K562 (cell line): ENCODE results near the gene ZPR1. TPM values are rescaled to one million over a fixed set of nuclear protein-coding genes. Genes with fewer than 3 reads are reported as not detected.

Source experiments
- ATAC-seq: fragments of 200-7000 bp; cut with Tn5 transposase; 3 replicates; pipeline ENCODE4 v1.9.1; 2020; ENCODE audit warnings: moderate library complexity
- BruUV-seq: library from RNA; stranded (reverse); fragments of 400-500 nt; replicated peaks from 2 replicates; lab custom pipeline; 2021; lab: Mats Ljungman, UMichigan
- CTCF ChIA-PET: fragments of 300-600 bp; formaldehyde crosslinking; extraction: SDS; loops from one replicate; lab custom pipeline; 2021; ENCODE audit warnings: low intra/inter-chr PET ratio; lab: Yijun Ruan, JAX
- POLR2A ChIA-PET: fragments of 300-600, 350-650 bp; sonication (Branson Sonifier 250); formaldehyde crosslinking; extraction: SDS; loops from one replicate; lab custom pipeline; 2021; ENCODE audit warnings: antibody characterized with exemption, inconsistent platforms; lab: Yijun Ruan, JAX
- DNase-seq, 4 experiments: peaks; one replicate each; pipeline versions ENCODE4 v3.0.0 to v3.0.0-alpha.2; 2011 to 2018; ENCODE audit warnings: low spot score in 3 of 4, mixed read lengths in 3 of 4; ENCODE audit errors: extremely low read depth in 1 of 4
- FAIRE-seq: peaks from 2 replicates; lab custom pipeline; 2011; peaks lifted over from hg19 to GRCh38; lab: Jason Lieb, UNC
- H2AFZ ChIP-seq: 2 replicates; pipeline ENCODE4 v1.6.0; 2011; ENCODE audit warnings: low read depth, low read length, control low read depth, inconsistent platforms
- H3K27ac ChIP-seq: fragments of 200-600 bp; 3 replicates; pipeline ENCODE4 v1.8.0; 2011; ENCODE audit warnings: low read depth, mild to moderate bottlenecking, control low read depth, inconsistent platforms, low read length, moderate library complexity, mixed read lengths; ENCODE audit errors: extremely low read depth
- H3K27me3 ChIP-seq, 2 experiments: fragments of 300-600 bp in 1 of 2; 2 replicates in 1 of 2; 3 replicates in 1 of 2; pipeline versions ENCODE4 v1.6.0 to v1.8.0; 2011; ENCODE audit warnings: inconsistent platforms in 2 of 2, low read length in 2 of 2, mild to moderate bottlenecking in 1 of 2, mixed read lengths in 1 of 2, moderate library complexity in 1 of 2; ENCODE audit not compliant: control insufficient read depth in 2 of 2, insufficient read depth in 2 of 2
- H3K36me3 ChIP-seq: fragments of 300-600 bp; 3 replicates; pipeline ENCODE4 v1.8.0; 2011; ENCODE audit warnings: mild to moderate bottlenecking, low read length, inconsistent platforms; ENCODE audit not compliant: control insufficient read depth, insufficient read depth
- H3K4me1 ChIP-seq, 2 experiments: fragments of 200-600 bp in 1 of 2; replicated peaks in 1 of 2; 2 replicates in 1 of 2; 3 replicates in 1 of 2; pipeline versions ENCODE4 v1.5.1 to v1.8.0; 2011; ENCODE audit warnings: inconsistent platforms in 2 of 2, low read length in 2 of 2, mild to moderate bottlenecking in 1 of 2, mixed read lengths in 1 of 2, moderate library complexity in 1 of 2; ENCODE audit not compliant: control insufficient read depth in 2 of 2, insufficient read depth in 2 of 2
- H3K4me2 ChIP-seq: 2 replicates; pipeline ENCODE4 v1.6.1; 2011; ENCODE audit warnings: low read length, control low read depth, inconsistent platforms, mixed read lengths; ENCODE audit not compliant: insufficient read depth
- H3K4me3 ChIP-seq: fragments of 200-600 bp; sonication (generic), shearing (Covaris generic); 2 replicates; pipeline ENCODE4 v1.5.1; 2016; ENCODE audit warnings: control low read depth, inconsistent platforms
- H3K79me2 ChIP-seq: fragments of 200-600 bp; 3 replicates; pipeline ENCODE4 v1.8.0; 2011; ENCODE audit warnings: low read length, inconsistent platforms; ENCODE audit not compliant: control insufficient read depth, insufficient read depth
- H3K9ac ChIP-seq, 2 experiments: 2 replicates each; pipeline versions ENCODE4 v1.6.0 to v1.6.1; 2011; ENCODE audit warnings: low read depth in 2 of 2, low read length in 2 of 2, control low read depth in 1 of 2, inconsistent platforms in 1 of 2, mild to moderate bottlenecking in 1 of 2, mixed read lengths in 1 of 2; ENCODE audit not compliant: insufficient read depth in 1 of 2
- H3K9me1 ChIP-seq: one replicate; pipeline ENCODE4 v1.6.0; 2011; ENCODE audit warnings: inconsistent platforms, mild to moderate bottlenecking, low read length, moderate library complexity; ENCODE audit not compliant: control insufficient read depth, insufficient read depth
- H3K9me3 ChIP-seq: replicated peaks from 2 replicates; pipeline ENCODE4 v1.5.1; 2011; ENCODE audit warnings: low read depth, low read length, inconsistent platforms; ENCODE audit not compliant: control insufficient read depth, insufficient read depth
- H4K20me1 ChIP-seq: replicated peaks from 2 replicates; pipeline ENCODE4 v1.6.1; 2011; ENCODE audit warnings: low read length, inconsistent platforms, mixed read lengths; ENCODE audit not compliant: control insufficient read depth, insufficient read depth
- FOSL1 ChIP-seq: fragments of 200-800 bp; sonication (Bioruptor generic); conservative IDR thresholded peaks from 2 replicates; pipeline ENCODE4 v1.6.1; 2016; ENCODE audit warnings: missing genetic modification characterization, missing compliant biosample characterization
- RBM25 ChIP-seq: fragments of 200-400 bp; formaldehyde crosslinking; IDR thresholded peaks from 2 replicates; pipeline ENCODE4 v1.6.1; 2018; ENCODE audit warnings: low read length, low read depth, moderate library complexity; ENCODE audit not compliant: severe bottlenecking
- SAFB2 ChIP-seq: fragments of 200-400 bp; formaldehyde crosslinking; IDR thresholded peaks from 2 replicates; pipeline ENCODE4 v1.6.1; 2018; ENCODE audit warnings: borderline replicate concordance, low read length, low read depth, moderate library complexity; ENCODE audit not compliant: severe bottlenecking
- SREBF1 ChIP-seq: fragments of 150-350 bp; IDR thresholded peaks from 2 replicates; pipeline ENCODE4 v1.6.1; 2014; ENCODE audit warnings: antibody characterized with exemption, low read depth, low read length, borderline replicate concordance
- SREBF2 ChIP-seq: sonication (generic); formaldehyde crosslinking; IDR thresholded peaks from 2 replicates; pipeline ENCODE4 v1.4.0; 2020; ENCODE audit warnings: mild to moderate bottlenecking, missing genetic modification reagents
- TAF1 ChIP-seq: IDR thresholded peaks from 2 replicates; pipeline ENCODE4 v1.6.1; 2011; ENCODE audit warnings: mild to moderate bottlenecking, low read length, moderate library complexity; ENCODE audit not compliant: insufficient read depth, control insufficient read depth, severe bottlenecking; ENCODE audit errors: extremely low read depth
- ZFPM2 ChIP-seq: fragments of 250-450 bp; sonication (Bioruptor Pico); IDR thresholded peaks from 2 replicates; pipeline ENCODE4 v1.5.1; 2022; ENCODE audit warnings: mild to moderate bottlenecking
- ZNF354B ChIP-seq: fragments of 250-450 bp; sonication (Bioruptor Pico); IDR thresholded peaks from 2 replicates; pipeline ENCODE4 v1.4.0; 2020
- ZNF707 ChIP-seq: fragments of 250-450 bp; sonication (Bioruptor Pico); conservative IDR thresholded peaks from 2 replicates; pipeline ENCODE4 v1.8.0; 2022; ENCODE audit warnings: inconsistent platforms, mild to moderate bottlenecking, moderate library complexity
- WGBS: fragments of 100-300 bp; shearing (Covaris generic); methylation state at CpG from one replicate; pipeline ENCODE4 v1.1.6; 2016; ENCODE audit warnings: low coverage, mixed read lengths; ENCODE audit not compliant: insufficient coverage; ENCODE audit errors: missing lambda C conversion rate; 5-methylcytosine and 5-hydroxymethylcytosine counted together
- in situ Hi-C: fragments of 300-500 bp; cut with MboI; formaldehyde crosslinking; loops from 4 replicates; pipeline ENCODE4 v1.15.0; 2018; ENCODE audit warnings: inconsistent platforms, mixed read lengths
- intact Hi-C: fragments of 100-400 bp; cut with micrococcal nuclease; formaldehyde crosslinking; loops from 2 replicates; pipeline ENCODE4 v1.14.2; 2022
- polyA plus RNA-seq, 8 experiments: library from polyadenylated mRNA; depleted of rRNA in 4 of 8; stranded (reverse) in 5 of 8; unstranded in 3 of 8; fragments of >200 nt; fragmentation: Nextera tagmentation in 2 of 8; fragmentation: Illumina TruSeq in 1 of 8; extraction: Ambion mirVana in 2 of 8; extraction: Trizol in 1 of 8; gene quantifications; 2 replicates each; pipeline versions ENCODE4 v1.2.1 to v1.2.3, GENCODE V29; 2011 to 2014; ENCODE audit warnings: inconsistent platforms in 1 of 8, missing spikeins in 1 of 8
- total RNA-seq, 7 experiments: library from RNA; depleted of rRNA in 6 of 7; stranded (reverse); fragments of >200 nt in 6 of 7; fragmentation: Illumina TruSeq in 2 of 7; extraction: Trizol in 2 of 7; gene quantifications; 2 replicates each; pipeline versions ENCODE4 v1.2.1 to v1.2.3, GENCODE V29; 2011 to 2021; ENCODE audit warnings: low replicate concordance in 1 of 7
- TF ChIP-seq, protein P1 (sequence below): fragments of 250-450 bp; sonication (Bioruptor Pico); IDR thresholded peaks from 2 replicates; pipeline ENCODE4 v1.4.0; 2020; ENCODE audit warnings: mild to moderate bottlenecking, moderate library complexity
- TF ChIP-seq, protein P2 (sequence below): sonication (generic); formaldehyde crosslinking; IDR thresholded peaks from 2 replicates; pipeline ENCODE4 v1.8.1; 2022; ENCODE audit warnings: missing genetic modification reagents
- TF ChIP-seq, protein P3 (sequence below): fragments of 450-650 bp; IDR thresholded peaks from 2 replicates; pipeline ENCODE4 v1.6.1; 2017; ENCODE audit warnings: antibody characterized with exemption
- TF ChIP-seq, protein P4 (sequence below): fragments of 250-450 bp; sonication (Bioruptor Pico); IDR thresholded peaks from 2 replicates; pipeline ENCODE4 v1.8.0; 2022; ENCODE audit warnings: moderate library complexity, mild to moderate bottlenecking, inconsistent platforms

The ZPR1 gene
- total and polyA plus RNA-seq, 9 of the 15 experiments (the other 6 are each of a cell fraction or from before 2014, with no cell fraction given) = 13.0 to 120 (median 83.8) TPM

DNA sequence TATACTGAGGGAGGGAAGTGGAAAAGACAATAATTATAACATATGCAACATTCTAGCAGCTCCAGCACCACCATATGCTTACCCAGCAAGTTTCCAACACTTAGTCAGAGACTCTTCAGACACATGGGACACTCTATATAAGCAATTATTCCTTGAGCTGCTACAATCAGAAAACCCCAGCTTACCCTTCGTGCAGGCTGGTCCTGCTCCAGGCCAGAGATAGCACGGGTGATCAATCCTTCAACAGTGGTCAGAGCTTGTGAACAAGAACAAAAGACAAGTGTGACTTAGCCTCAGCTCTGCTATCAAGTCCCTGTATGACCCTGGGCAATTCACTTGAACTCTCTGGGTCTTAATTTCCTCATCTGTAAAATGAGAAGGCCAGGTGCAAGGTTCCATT lies 1.5 kb downstream of the ZPR1 start:
- in situ Hi-C loops = loop anchor here (5.0 kb wide), 1 partner anchor 316 kb away; no protein-coding TSS in a partner anchor
- BruUV-seq = no TSS peak
- TF ChIP-seq ZFPM2 (CRISPR knock-in tag) (no peak), ZNF354B (CRISPR knock-in tag) (no peak), FOSL1 (no peak), SAFB2 (no peak), RBM25 (no peak), SREBF2 (CRISPR knock-in tag) (no peak), SREBF1 (no peak), ZNF707 (CRISPR knock-in tag) (no peak), TAF1 (no peak)
- TF ChIP-seq, protein P1, sequence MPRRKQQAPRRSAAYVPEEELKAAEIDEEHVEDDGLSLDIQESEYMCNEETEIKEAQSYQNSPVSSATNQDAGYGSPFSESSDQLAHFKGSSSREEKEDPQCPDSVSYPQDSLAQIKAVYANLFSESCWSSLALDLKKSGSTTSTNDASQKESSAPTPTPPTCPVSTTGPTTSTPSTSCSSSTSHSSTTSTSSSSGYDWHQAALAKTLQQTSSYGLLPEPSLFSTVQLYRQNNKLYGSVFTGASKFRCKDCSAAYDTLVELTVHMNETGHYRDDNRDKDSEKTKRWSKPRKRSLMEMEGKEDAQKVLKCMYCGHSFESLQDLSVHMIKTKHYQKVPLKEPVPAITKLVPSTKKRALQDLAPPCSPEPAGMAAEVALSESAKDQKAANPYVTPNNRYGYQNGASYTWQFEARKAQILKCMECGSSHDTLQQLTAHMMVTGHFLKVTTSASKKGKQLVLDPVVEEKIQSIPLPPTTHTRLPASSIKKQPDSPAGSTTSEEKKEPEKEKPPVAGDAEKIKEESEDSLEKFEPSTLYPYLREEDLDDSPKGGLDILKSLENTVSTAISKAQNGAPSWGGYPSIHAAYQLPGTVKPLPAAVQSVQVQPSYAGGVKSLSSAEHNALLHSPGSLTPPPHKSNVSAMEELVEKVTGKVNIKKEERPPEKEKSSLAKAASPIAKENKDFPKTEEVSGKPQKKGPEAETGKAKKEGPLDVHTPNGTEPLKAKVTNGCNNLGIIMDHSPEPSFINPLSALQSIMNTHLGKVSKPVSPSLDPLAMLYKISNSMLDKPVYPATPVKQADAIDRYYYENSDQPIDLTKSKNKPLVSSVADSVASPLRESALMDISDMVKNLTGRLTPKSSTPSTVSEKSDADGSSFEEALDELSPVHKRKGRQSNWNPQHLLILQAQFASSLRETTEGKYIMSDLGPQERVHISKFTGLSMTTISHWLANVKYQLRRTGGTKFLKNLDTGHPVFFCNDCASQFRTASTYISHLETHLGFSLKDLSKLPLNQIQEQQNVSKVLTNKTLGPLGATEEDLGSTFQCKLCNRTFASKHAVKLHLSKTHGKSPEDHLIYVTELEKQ = no peak
- TF ChIP-seq, protein P2, sequence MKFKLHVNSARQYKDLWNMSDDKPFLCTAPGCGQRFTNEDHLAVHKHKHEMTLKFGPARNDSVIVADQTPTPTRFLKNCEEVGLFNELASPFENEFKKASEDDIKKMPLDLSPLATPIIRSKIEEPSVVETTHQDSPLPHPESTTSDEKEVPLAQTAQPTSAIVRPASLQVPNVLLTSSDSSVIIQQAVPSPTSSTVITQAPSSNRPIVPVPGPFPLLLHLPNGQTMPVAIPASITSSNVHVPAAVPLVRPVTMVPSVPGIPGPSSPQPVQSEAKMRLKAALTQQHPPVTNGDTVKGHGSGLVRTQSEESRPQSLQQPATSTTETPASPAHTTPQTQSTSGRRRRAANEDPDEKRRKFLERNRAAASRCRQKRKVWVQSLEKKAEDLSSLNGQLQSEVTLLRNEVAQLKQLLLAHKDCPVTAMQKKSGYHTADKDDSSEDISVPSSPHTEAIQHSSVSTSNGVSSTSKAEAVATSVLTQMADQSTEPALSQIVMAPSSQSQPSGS (CRISPR knock-in tag) = no peak
- TF ChIP-seq, protein P3, sequence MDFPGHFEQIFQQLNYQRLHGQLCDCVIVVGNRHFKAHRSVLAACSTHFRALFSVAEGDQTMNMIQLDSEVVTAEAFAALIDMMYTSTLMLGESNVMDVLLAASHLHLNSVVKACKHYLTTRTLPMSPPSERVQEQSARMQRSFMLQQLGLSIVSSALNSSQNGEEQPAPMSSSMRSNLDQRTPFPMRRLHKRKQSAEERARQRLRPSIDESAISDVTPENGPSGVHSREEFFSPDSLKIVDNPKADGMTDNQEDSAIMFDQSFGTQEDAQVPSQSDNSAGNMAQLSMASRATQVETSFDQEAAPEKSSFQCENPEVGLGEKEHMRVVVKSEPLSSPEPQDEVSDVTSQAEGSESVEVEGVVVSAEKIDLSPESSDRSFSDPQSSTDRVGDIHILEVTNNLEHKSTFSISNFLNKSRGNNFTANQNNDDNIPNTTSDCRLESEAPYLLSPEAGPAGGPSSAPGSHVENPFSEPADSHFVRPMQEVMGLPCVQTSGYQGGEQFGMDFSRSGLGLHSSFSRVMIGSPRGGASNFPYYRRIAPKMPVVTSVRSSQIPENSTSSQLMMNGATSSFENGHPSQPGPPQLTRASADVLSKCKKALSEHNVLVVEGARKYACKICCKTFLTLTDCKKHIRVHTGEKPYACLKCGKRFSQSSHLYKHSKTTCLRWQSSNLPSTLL = no peak
- TF ChIP-seq, protein P4, sequence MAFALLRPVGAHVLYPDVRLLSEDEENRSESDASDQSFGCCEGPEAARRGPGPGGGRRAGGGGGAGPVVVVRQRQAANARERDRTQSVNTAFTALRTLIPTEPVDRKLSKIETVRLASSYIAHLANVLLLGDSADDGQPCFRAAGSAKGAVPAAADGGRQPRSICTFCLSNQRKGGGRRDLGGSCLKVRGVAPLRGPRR (CRISPR knock-in tag) = no peak

More for the DNA sequence above, 1.5 kb downstream of the ZPR1 start:
- Histone ChIP-seq H3K4me2 (peak overlapping the region; percentile 92), H3K79me2 (peaks cover 24% of the 10 kb centered on the region), H3K27me3 (no peaks in the 10 kb centered on the region), H3K27ac (no peak overlapping the region), H3K4me1 (peaks cover 19 to 24% of the 10 kb centered on the region in 2 experiments; a peak in 4 of 5 replicates), H3K4me3 (peak overlapping the region; percentile 98; the same call in 1 of the 2 replicates), H3K9me3 (no peaks in the 10 kb centered on the region), H3K36me3 (peaks cover 54% of the 10 kb centered on the region), H3K9me1 (no peaks in the 10 kb centered on the region), H4K20me1 (no peaks in the 10 kb centered on the region), H3K9ac (peak overlapping the region in 1 of 2 experiments; percentile 88; a peak in 2 of 4 replicates), H2AFZ (no peak overlapping the region)
- DNase-seq (no peak), ATAC-seq (no peak), FAIRE-seq (no peak)
- 28% methylated on average over 2 of the region's 2 CpGs for WGBS
- ChIA-PET POLR2A (interaction anchor here (0.8 to 2.8 kb wide), 5 partner anchors 9 to 27 kb away, joined by 3 to 15 read pairs (median 3); partner anchors contain the start of gene BUD13), CTCF (no interaction called here)
- intact Hi-C loops = no loop called here
